OCI-LY7 (cell line): ENCODE measurements around the gene HRAS. TPM values are rescaled to one million over a fixed set of nuclear protein-coding genes. Genes with fewer than 3 reads are reported as not detected.
"Not testable (repeated sequence)": the region's sequence is repeated elsewhere in the genome, so short reads cannot be mapped to it uniquely, and the experiment has no call there.

Experiments used
- BruUV-seq: library from RNA; stranded (reverse); fragments of 400-500 nt; replicated peaks from 2 replicates; lab custom pipeline; 2021; lab: Mats Ljungman, UMichigan
- CTCF ChIA-PET: fragments of 300-600 bp; sonication (Branson Sonifier 250); formaldehyde crosslinking; loops from one replicate; lab custom pipeline; 2022; ENCODE audit warnings: antibody characterized with exemption; ENCODE audit not compliant: unreplicated experiment; lab: Charles Lee
- POLR2A ChIA-PET: fragments of 300-600 bp; sonication (Branson Sonifier 250); formaldehyde crosslinking; loops from one replicate; lab custom pipeline; 2022; ENCODE audit warnings: antibody characterized with exemption; lab: Charles Lee
- DNase-seq: peaks from one replicate; pipeline ENCODE4 v3.0.0-alpha.2; 2015; ENCODE audit warnings: low spot score
- H2AFZ ChIP-seq: fragments of 200-600 bp; sonication (generic), shearing (Covaris generic); 2 replicates; pipeline ENCODE4 v1.6.1; 2014; ENCODE audit warnings: mild to moderate bottlenecking, antibody characterized with exemption, low read length, moderate library complexity
- H3K27ac ChIP-seq: fragments of 200-600 bp; sonication (generic); 2 replicates; pipeline ENCODE4 v1.5.1; 2014; ENCODE audit warnings: mixed run types, low read depth, mild to moderate bottlenecking, moderate library complexity, low read length, inconsistent platforms; ENCODE audit not compliant: poor library complexity, severe bottlenecking
- H3K36me3 ChIP-seq: fragments of 200-600 bp; sonication (generic); 2 replicates; pipeline ENCODE4 v1.6.1; 2014; ENCODE audit warnings: mild to moderate bottlenecking, antibody characterized with exemption, low read length, moderate library complexity, mixed read lengths; ENCODE audit not compliant: insufficient read depth
- H3K4me1 ChIP-seq: fragments of 200-600 bp; sonication (generic); 2 replicates; pipeline ENCODE4 v1.5.1; 2014; ENCODE audit warnings: mild to moderate bottlenecking, low read length; ENCODE audit not compliant: insufficient read depth, poor library complexity, severe bottlenecking
- H3K4me2 ChIP-seq: fragments of 200-600 bp; sonication (generic); 2 replicates; pipeline ENCODE4 v1.6.1; 2014; ENCODE audit warnings: mild to moderate bottlenecking, low read length
- H3K4me3 ChIP-seq: fragments of 200-600 bp; sonication (generic); 2 replicates; pipeline ENCODE4 v1.5.1; 2014; ENCODE audit warnings: mild to moderate bottlenecking, low read depth, low read length; ENCODE audit not compliant: poor library complexity, severe bottlenecking
- H3K79me2 ChIP-seq: fragments of 200-600 bp; sonication (generic); 2 replicates; pipeline ENCODE4 v1.6.1; 2016; ENCODE audit warnings: low read depth, mild to moderate bottlenecking, low read length, moderate library complexity, mixed read lengths; ENCODE audit not compliant: insufficient read depth
- H3K9me2 ChIP-seq: fragments of 200-600 bp; sonication (generic); 2 replicates; pipeline ENCODE4 v1.6.1; 2016; ENCODE audit warnings: mild to moderate bottlenecking, low read length, mixed read lengths; ENCODE audit not compliant: insufficient read depth
- H3K9me3 ChIP-seq: fragments of 200-600 bp; sonication (generic); 2 replicates; pipeline ENCODE4 v1.6.1; 2014; ENCODE audit warnings: mild to moderate bottlenecking, mixed run types, low read length, mixed read lengths
- H4K20me1 ChIP-seq: fragments of 200-600 bp; sonication (generic); 2 replicates; pipeline ENCODE4 v1.6.1; 2014; ENCODE audit warnings: mild to moderate bottlenecking, antibody characterized with exemption, low read length, moderate library complexity, mixed read lengths; ENCODE audit not compliant: insufficient read depth
- EZH2phosphoT487 ChIP-seq: fragments of 200-600 bp; sonication (generic); IDR thresholded peaks from 2 replicates; pipeline ENCODE4 v1.6.1; 2018; ENCODE audit warnings: low read depth, borderline replicate concordance, mild to moderate bottlenecking, mixed run types, antibody characterized with exemption, low read length, moderate library complexity, mixed read lengths
- intact Hi-C: fragments of 100-400 bp; cut with micrococcal nuclease; formaldehyde crosslinking; loops from one replicate; pipeline ENCODE4 v1.10.0; 2022; ENCODE audit not compliant: unreplicated experiment
- total RNA-seq, 2 experiments: library from RNA; depleted of rRNA in 1 of 2; stranded (reverse); fragments of >200 nt in 1 of 2; shearing (Covaris generic) in 1 of 2; gene quantifications; 2 replicates each; pipeline ENCODE4 v1.2.3, GENCODE V29; 2014 to 2022
- TF ChIP-seq, protein P1 (sequence below): fragments of 200-600 bp; sonication (generic); conservative IDR thresholded peaks from 2 replicates; pipeline ENCODE4 v1.5.1; 2014; ENCODE audit warnings: mild to moderate bottlenecking, antibody characterized with exemption, low read length, moderate library complexity, mixed read lengths

The HRAS gene
- total RNA-seq, 2 experiments from 2014 or later, result 46.9 to 53.0 TPM

DNA sequence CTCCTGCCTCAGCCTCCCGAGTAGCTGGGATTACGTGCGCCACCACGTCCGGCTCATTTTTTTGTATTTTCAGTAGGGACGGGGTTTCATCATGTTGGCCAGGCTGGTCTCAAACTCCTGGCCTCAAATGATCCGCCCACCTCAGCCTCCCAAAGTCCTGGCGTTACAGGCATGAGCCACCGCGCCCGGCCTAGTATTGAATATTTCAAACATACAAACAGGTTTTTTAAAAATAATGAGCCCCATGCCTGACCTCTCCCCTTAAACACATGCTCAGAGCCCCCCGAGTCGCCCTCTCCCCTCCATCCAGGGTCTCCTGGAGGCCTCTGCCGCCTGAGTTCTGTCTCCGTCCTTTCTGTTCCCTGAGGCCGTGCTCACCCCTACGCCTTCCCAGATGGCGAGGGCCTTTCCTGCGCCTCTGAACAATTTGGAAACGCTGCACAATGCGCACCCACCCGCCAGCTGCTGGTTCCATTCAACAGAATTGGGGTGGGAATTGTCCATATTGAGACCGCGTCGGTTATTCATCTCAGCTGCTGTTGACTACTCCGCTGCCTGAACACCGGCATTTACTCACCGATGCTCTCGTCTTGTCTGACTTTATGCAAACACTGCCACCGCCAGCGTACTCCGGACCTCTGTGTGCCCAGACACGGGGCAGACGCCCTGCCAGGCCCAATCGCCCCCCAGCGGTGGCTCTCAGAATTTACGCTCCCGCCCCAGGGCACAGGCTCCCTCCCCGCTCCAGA is 14.8 kb downstream of the HRAS start:
- TF ChIP-seq EZH2phosphoT487, result no peak
- TF ChIP-seq, protein P1, sequence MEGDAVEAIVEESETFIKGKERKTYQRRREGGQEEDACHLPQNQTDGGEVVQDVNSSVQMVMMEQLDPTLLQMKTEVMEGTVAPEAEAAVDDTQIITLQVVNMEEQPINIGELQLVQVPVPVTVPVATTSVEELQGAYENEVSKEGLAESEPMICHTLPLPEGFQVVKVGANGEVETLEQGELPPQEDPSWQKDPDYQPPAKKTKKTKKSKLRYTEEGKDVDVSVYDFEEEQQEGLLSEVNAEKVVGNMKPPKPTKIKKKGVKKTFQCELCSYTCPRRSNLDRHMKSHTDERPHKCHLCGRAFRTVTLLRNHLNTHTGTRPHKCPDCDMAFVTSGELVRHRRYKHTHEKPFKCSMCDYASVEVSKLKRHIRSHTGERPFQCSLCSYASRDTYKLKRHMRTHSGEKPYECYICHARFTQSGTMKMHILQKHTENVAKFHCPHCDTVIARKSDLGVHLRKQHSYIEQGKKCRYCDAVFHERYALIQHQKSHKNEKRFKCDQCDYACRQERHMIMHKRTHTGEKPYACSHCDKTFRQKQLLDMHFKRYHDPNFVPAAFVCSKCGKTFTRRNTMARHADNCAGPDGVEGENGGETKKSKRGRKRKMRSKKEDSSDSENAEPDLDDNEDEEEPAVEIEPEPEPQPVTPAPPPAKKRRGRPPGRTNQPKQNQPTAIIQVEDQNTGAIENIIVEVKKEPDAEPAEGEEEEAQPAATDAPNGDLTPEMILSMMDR, result no peak
- DNase-seq, result no peak
- Histone ChIP-seq H3K4me2 (no peak overlapping the region), H3K79me2 (no peaks in the 10 kb centered on the region), H3K27ac (no peak overlapping the region), H2AFZ (no peak overlapping the region), H4K20me1 (no peaks in the 10 kb centered on the region), H3K9me3 (no peaks in the 10 kb centered on the region; the same call in 1 of the 2 replicates), H3K4me3 (no peak overlapping the region), H3K9me2 (no peaks in the 10 kb centered on the region), H3K4me1 (no peaks in the 10 kb centered on the region), H3K36me3 (no peaks in the 10 kb centered on the region)
- no TSS peak for BruUV-seq
- ChIA-PET CTCF (no interaction called here), POLR2A (no interaction called here)
- intact Hi-C loops, result no loop called here

- peak; percentile 80 for DNase-seq
- intact Hi-C loops, result loop anchor here (1.0 kb wide), 2 partner anchors 12 to 70 kb away; no protein-coding TSS in a partner anchor
- ChIA-PET POLR2A (no interaction called here), CTCF (interaction anchor here (0.8 kb wide), 1 partner anchor 79 kb away, joined by 3 read pairs; no protein-coding TSS in a partner anchor)
- no TSS peak for BruUV-seq
- Histone ChIP-seq H3K36me3 (peaks cover 4% of the 10 kb centered on the region; the same call in 1 of the 2 replicates), H3K9me2 (no peaks in the 10 kb centered on the region), H3K79me2 (no peaks in the 10 kb centered on the region), H3K4me3 (peak overlapping the region; percentile 28), H3K4me2 (peak overlapping the region; percentile 43), H3K4me1 (no peaks in the 10 kb centered on the region), H3K27ac (no peak overlapping the region), H3K9me3 (no peaks in the 10 kb centered on the region; the same call in 1 of the 2 replicates), H2AFZ (peak overlapping the region; percentile 18; the same call in 1 of the 2 replicates), H4K20me1 (no peaks in the 10 kb centered on the region)
- TF ChIP-seq, protein P1, result peak; percentile 99
- TF ChIP-seq EZH2phosphoT487, result no peak
Measured at GRCh38 chr11:518463-519202, 16.7 kb downstream of the HRAS start.

GRCh38 chr11:516918-517685 is 18.3 kb downstream of the HRAS start:
- H4K20me1 ChIP-seq, H3K27ac ChIP-seq, H3K4me1 ChIP-seq, POLR2A ChIA-PET, H3K36me3 ChIP-seq, H3K9me3 ChIP-seq, H2AFZ ChIP-seq, BruUV-seq, H3K4me2 ChIP-seq, H3K9me2 ChIP-seq, DNase-seq, H3K4me3 ChIP-seq, CTCF ChIA-PET, H3K79me2 ChIP-seq, intact Hi-C loops: not testable (repeated sequence)
